ENCODE measurements around the gene HOXA10.

HOXA10 gene

DNA sequence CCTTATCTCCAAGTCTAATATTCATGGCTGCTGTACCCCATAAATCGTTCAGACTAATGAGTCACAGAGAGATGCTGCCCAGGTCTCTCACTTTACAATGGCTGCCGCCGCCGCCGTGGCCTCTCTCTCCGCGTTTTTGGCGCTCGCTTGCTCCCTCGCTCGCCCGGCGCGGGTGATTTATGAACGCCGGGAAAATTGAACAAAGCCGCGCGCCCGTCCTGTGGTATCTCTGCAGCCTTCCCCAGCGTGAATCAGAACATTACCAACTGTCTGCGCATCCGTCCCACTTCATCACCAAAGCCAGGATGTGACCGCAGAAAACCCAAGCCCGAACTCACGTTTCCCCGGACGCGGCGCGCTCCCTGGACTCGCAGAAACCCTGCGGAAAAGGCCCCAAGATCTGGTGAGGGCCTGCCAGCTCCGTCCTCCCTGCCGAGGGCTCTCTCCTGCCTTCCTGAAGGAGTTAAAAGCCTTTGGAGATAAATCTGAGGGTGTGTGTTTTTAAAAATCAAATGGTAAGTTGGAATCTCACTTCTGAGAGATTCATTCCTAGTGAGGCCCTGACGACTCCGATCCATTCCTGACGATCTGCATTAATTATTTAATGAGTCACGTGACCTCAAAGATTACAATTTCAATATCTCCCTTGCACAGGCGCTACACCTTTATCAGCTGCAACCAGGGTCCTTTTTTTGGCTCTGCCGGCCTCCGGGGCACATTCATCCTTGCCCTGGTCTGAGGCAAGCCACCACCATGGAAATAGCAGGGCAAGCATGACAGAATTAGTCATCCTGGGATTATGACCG, 49.8 kb downstream of the HOXA10 start:
- Histone ChIP-seq H3K27me3 (no peaks in the 10 kb centered on the region), H3K27ac (no peak overlapping the region), H3K4me2 (no peak overlapping the region), H3K9ac (no peak overlapping the region), H3K4me1 (no peaks in the 10 kb centered on the region), H4K20me1 (no peaks in the 10 kb centered on the region), H3K36me3 (no peaks in the 10 kb centered on the region), H3K4me3 (no peak overlapping the region), H3K9me3 (peaks cover 12% of the 10 kb centered on the region)
- no peak for TF ChIP-seq Cebpa-rat (IDR thresholded peaks at IDR 0.05)

DNA sequence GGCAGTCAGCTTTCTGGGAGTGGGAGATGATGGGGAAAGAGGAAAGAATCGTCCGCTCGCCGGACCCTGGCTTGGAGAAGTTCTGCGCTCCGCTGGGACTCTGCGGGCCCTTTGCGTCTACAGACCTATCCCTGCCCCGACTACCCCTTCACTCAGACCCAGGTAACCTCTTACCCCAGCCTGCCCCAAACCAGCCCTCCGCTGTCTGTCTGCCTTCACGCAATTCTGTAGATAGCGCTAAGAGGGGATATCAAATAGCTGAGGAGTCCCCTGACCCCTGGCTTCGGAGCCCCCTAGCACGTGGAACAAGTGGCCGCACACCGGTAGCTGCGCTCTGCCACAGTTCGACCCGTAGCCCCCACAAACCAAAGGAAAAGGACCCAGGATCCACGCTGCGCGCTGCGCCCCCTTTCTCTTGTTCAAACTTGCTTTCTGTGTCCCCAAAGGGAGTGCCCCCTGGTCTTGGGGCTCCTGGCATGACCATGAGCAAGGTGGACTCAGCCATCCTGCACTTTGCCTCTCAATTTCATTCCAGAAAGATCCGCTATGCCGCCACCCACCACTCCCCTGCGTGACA, 50.6 kb downstream of the HOXA10 start:
- Histone ChIP-seq H3K4me2 (no peak overlapping the region), H3K27me3 (no peaks in the 10 kb centered on the region), H3K9me3 (peaks cover 9% of the 10 kb centered on the region), H3K36me3 (no peaks in the 10 kb centered on the region), H3K4me1 (no peaks in the 10 kb centered on the region), H3K4me3 (no peak overlapping the region), H3K27ac (no peak overlapping the region), H3K9ac (no peak overlapping the region), H4K20me1 (no peaks in the 10 kb centered on the region)
- TF ChIP-seq Cebpa-rat (IDR thresholded peaks at IDR 0.05) = no peak

DNA sequence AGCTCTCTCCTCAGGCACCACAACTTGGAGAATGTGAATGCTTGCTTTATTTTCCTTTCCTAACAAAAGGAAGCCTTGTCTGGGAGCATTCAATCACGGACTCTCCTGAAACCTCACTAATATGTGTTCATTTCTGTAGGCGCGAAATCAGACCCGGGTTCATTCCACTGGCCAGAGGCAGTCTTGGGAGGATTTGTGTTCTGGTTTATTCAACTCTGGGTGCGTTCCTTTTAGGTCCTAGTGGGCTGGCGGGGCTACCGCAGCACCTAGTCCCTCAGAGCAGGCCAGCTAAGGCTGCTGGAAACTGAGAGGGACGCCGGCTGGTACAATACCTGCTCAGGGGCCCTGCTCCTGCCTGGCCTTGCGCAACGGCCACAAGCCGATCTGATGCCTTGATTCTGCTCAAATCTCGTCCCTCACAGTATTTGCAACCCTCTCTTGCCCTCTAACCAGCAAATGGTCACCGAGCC, 51.1 kb downstream of the HOXA10 start:
- Histone ChIP-seq H3K9me3 (peaks cover 9% of the 10 kb centered on the region), H3K4me1 (no peaks in the 10 kb centered on the region), H3K36me3 (no peaks in the 10 kb centered on the region), H3K4me2 (no peak overlapping the region), H4K20me1 (no peaks in the 10 kb centered on the region), H3K9ac (no peak overlapping the region), H3K4me3 (no peak overlapping the region), H3K27me3 (no peaks in the 10 kb centered on the region), H3K27ac (no peak overlapping the region)
- TF ChIP-seq Cebpa-rat (IDR thresholded peaks at IDR 0.05) = no peak

DNA sequence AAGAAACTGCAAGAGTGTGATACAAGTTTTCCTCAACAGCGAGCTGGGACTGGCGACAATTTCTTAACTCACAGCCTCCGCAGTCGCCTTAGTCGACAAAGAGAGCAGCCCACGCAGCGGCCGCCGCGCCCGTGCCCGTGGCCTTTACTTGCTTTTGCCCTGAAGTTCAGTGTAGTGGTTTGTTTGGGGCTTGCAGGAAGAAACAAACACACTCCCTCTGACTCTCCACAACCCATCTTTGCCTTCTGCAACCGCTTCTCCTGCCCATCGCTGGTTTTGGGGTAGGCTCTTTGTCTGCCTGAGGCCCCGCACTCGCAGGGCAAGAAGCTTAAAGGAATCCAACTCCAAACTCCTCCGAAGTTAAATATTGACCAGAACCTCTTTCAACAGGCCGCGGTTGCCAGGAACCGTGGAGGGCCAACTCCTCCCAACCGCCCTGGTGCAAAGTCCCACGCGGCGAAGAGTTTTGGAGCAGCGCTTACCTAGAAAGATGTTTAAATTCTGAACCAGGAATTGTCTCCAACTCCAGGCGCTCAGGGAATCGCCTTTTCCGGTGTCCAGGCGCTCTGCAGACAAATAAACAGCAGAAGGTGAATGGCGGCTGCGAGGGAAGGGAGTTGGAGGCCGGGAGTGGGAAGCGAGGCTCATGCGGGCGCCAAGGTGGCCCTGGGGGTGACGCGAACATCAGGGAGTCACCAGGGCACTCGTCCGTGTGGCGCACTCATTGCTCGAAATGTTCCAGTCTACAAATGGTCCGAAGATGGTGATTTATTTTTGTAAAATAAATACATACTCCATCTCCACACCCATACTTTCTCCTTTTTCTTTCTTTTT, 51.8 kb downstream of the HOXA10 start:
- no peak for TF ChIP-seq Cebpa-rat (IDR thresholded peaks at IDR 0.05)
- Histone ChIP-seq H3K4me2 (no peak overlapping the region), H3K4me1 (no peaks in the 10 kb centered on the region), H3K4me3 (no peak overlapping the region), H3K27ac (no peak overlapping the region), H3K27me3 (no peaks in the 10 kb centered on the region), H3K36me3 (no peaks in the 10 kb centered on the region), H4K20me1 (no peaks in the 10 kb centered on the region), H3K9ac (no peak overlapping the region), H3K9me3 (peaks cover 9% of the 10 kb centered on the region)

DNA sequence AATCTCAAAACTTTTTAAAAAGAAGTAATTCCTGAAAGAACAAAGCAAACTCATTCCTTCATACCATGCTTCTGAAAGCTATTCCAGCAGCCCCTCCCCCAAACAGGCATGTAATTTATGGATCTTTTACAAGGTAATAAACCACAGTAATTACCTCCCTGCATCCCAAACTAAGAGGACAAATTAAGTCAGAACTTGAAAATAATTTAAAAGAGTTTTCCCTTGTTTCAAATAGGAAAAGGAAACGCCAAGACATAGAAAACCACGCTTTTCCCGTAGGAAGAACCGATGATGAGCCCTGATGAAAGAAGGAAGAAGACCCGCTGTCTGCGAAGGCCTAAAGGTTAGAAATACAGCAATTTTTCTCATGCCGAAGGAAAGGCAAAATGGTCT, 52.4 kb downstream of the HOXA10 start:
- Histone ChIP-seq H3K27ac (no peak overlapping the region), H3K36me3 (no peaks in the 10 kb centered on the region), H3K9ac (no peak overlapping the region), H3K9me3 (peaks cover 9% of the 10 kb centered on the region), H3K4me1 (no peaks in the 10 kb centered on the region), H4K20me1 (no peaks in the 10 kb centered on the region), H3K4me2 (no peak overlapping the region), H3K27me3 (no peaks in the 10 kb centered on the region), H3K4me3 (no peak overlapping the region)
- no peak for TF ChIP-seq Cebpa-rat (IDR thresholded peaks at IDR 0.05)

Measured in BLaER1 (cell line).